HEK293 (cell line): Measurements from ENCODE around the gene PFDN6.

Source experiments
- CTCF ChIA-PET: fragments of 350-600 bp; formaldehyde crosslinking; extraction: SDS; loops from one replicate; lab custom pipeline; 2021; ENCODE audit warnings: antibody characterized with exemption; lab: Yijun Ruan, JAX
- POLR2A ChIA-PET: fragments of 300-600 bp; formaldehyde crosslinking; extraction: SDS; loops from one replicate; lab custom pipeline; 2020; ENCODE audit warnings: antibody characterized with exemption, inconsistent platforms; lab: Yijun Ruan, JAX
- H3K27ac ChIP-seq: fragments of 200-500 bp; sonication (Bioruptor generic); 2 replicates; pipeline ENCODE4 v1.5.1; 2014; ENCODE audit warnings: low read depth, low read length, control low read depth, inconsistent platforms; ENCODE audit errors: extremely low read depth
- H3K36me3 ChIP-seq, 2 experiments: fragments of 200-500 bp in 1 of 2; sonication (Bioruptor generic) in 1 of 2; 1 replicate in 1 of 2; 2 replicates in 1 of 2; pipeline ENCODE4 v1.5.1; 2014 to 2017; ENCODE audit warnings: inconsistent platforms in 2 of 2, low read length in 2 of 2; ENCODE audit not compliant: control insufficient read depth in 2 of 2, insufficient read depth in 1 of 2
- H3K4me1 ChIP-seq: fragments of 200-500 bp; sonication (Bioruptor generic); 2 replicates; pipeline ENCODE4 v1.5.1; 2014; ENCODE audit warnings: mild to moderate bottlenecking, low read length, inconsistent platforms; ENCODE audit not compliant: control insufficient read depth, insufficient read depth
- H3K4me3 ChIP-seq: 2 replicates; pipeline ENCODE4 v1.5.1; 2011; ENCODE audit warnings: low read depth, mild to moderate bottlenecking, control low read depth, low read length, moderate library complexity
- H3K9me3 ChIP-seq: fragments of 200-500 bp; sonication (Bioruptor generic); 2 replicates; pipeline ENCODE4 v1.5.1; 2014; ENCODE audit warnings: low read depth, low read length, inconsistent platforms; ENCODE audit not compliant: control insufficient read depth, insufficient read depth
- EGR2 ChIP-seq: fragments of 450-650 bp; formaldehyde crosslinking; IDR thresholded peaks from 2 replicates; pipeline ENCODE4 v1.5.1; 2016; ENCODE audit warnings: low read depth, missing biosample characterization, missing genetic modification characterization
- GFI1B ChIP-seq: fragments of 450-650 bp; formaldehyde crosslinking; IDR thresholded peaks from 2 replicates; pipeline ENCODE4 v1.5.1; 2016; ENCODE audit warnings: missing biosample characterization, missing genetic modification characterization
- TSHZ1 ChIP-seq: fragments of 450-650 bp; formaldehyde crosslinking; IDR thresholded peaks from 2 replicates; pipeline ENCODE4 v1.5.1; 2016; ENCODE audit warnings: missing biosample characterization, missing genetic modification characterization, borderline replicate concordance
- ZBTB20 ChIP-seq: fragments of 450-650 bp; formaldehyde crosslinking; IDR thresholded peaks from 2 replicates; pipeline ENCODE4 v1.5.1; 2016; ENCODE audit warnings: missing biosample characterization, missing genetic modification characterization
- ZBTB8A ChIP-seq: fragments of 450-650 bp; formaldehyde crosslinking; IDR thresholded peaks from 2 replicates; pipeline ENCODE4 v1.5.1; 2016; ENCODE audit warnings: missing biosample characterization, missing genetic modification characterization
- ZIC2 ChIP-seq: fragments of 450-650 bp; formaldehyde crosslinking; IDR thresholded peaks from 2 replicates; pipeline ENCODE4 v1.5.1; 2016; ENCODE audit warnings: missing biosample characterization, missing genetic modification characterization
- ZNF10 ChIP-seq: fragments of 450-650 bp; formaldehyde crosslinking; IDR thresholded peaks from 2 replicates; pipeline ENCODE4 v1.5.1; 2017; ENCODE audit warnings: missing biosample characterization, missing genetic modification characterization
- ZNF121 ChIP-seq: fragments of 450-650 bp; formaldehyde crosslinking; IDR thresholded peaks from 2 replicates; pipeline ENCODE4 v1.5.1; 2016; ENCODE audit warnings: missing biosample characterization, missing genetic modification characterization
- ZNF138 ChIP-seq: fragments of 450-650 bp; formaldehyde crosslinking; IDR thresholded peaks from 2 replicates; pipeline ENCODE4 v1.5.1; 2016; ENCODE audit warnings: missing biosample characterization, missing genetic modification characterization, borderline replicate concordance
- ZNF140 ChIP-seq: fragments of 450-650 bp; formaldehyde crosslinking; IDR thresholded peaks from 2 replicates; pipeline ENCODE4 v1.5.1; 2016; ENCODE audit warnings: missing biosample characterization, missing genetic modification characterization
- ZNF18 ChIP-seq: fragments of 450-650 bp; formaldehyde crosslinking; IDR thresholded peaks from 2 replicates; pipeline ENCODE4 v1.5.1; 2016; ENCODE audit warnings: missing biosample characterization, missing genetic modification characterization
- ZNF214 ChIP-seq: fragments of 450-650 bp; formaldehyde crosslinking; IDR thresholded peaks from 2 replicates; pipeline ENCODE4 v1.5.1; 2017; ENCODE audit warnings: missing biosample characterization, mild to moderate bottlenecking, missing genetic modification characterization, borderline replicate concordance
- ZNF239 ChIP-seq: fragments of 450-650 bp; formaldehyde crosslinking; IDR thresholded peaks from 2 replicates; pipeline ENCODE4 v1.5.1; 2016; ENCODE audit warnings: missing biosample characterization, missing genetic modification characterization
- ZNF24 ChIP-seq: fragments of 450-650 bp; formaldehyde crosslinking; IDR thresholded peaks from 2 replicates; pipeline ENCODE4 v1.5.1; 2016; ENCODE audit warnings: missing biosample characterization, missing genetic modification characterization
- ZNF311 ChIP-seq: fragments of 450-650 bp; formaldehyde crosslinking; IDR thresholded peaks from 2 replicates; pipeline ENCODE4 v1.5.1; 2017; ENCODE audit warnings: missing biosample characterization, missing genetic modification characterization, borderline replicate concordance
- ZNF324 ChIP-seq: fragments of 450-650 bp; formaldehyde crosslinking; IDR thresholded peaks from 2 replicates; pipeline ENCODE4 v1.5.1; 2016; ENCODE audit warnings: missing biosample characterization, missing genetic modification characterization
- ZNF354C ChIP-seq: fragments of 450-650 bp; formaldehyde crosslinking; IDR thresholded peaks from 2 replicates; pipeline ENCODE4 v1.5.1; 2016; ENCODE audit warnings: missing biosample characterization, missing genetic modification characterization, low read depth, borderline replicate concordance
- ZNF366 ChIP-seq: fragments of 450-650 bp; formaldehyde crosslinking; conservative IDR thresholded peaks from 2 replicates; pipeline ENCODE4 v1.5.1; 2016; ENCODE audit warnings: missing biosample characterization, missing genetic modification characterization
- ZNF391 ChIP-seq: fragments of 450-650 bp; formaldehyde crosslinking; IDR thresholded peaks from 2 replicates; pipeline ENCODE4 v1.5.1; 2016; ENCODE audit warnings: low read depth, missing biosample characterization, missing genetic modification characterization, borderline replicate concordance
- ZNF416 ChIP-seq: fragments of 450-650 bp; formaldehyde crosslinking; IDR thresholded peaks from 2 replicates; pipeline ENCODE4 v1.5.1; 2016; ENCODE audit warnings: missing biosample characterization, missing genetic modification characterization
- ZNF449 ChIP-seq: fragments of 450-650 bp; formaldehyde crosslinking; IDR thresholded peaks from 2 replicates; pipeline ENCODE4 v1.5.1; 2017; ENCODE audit warnings: missing biosample characterization, mild to moderate bottlenecking, missing genetic modification characterization, moderate library complexity
- ZNF48 ChIP-seq: fragments of 450-650 bp; formaldehyde crosslinking; IDR thresholded peaks from 2 replicates; pipeline ENCODE4 v1.5.1; 2016; ENCODE audit warnings: missing biosample characterization, missing genetic modification characterization
- ZNF488 ChIP-seq: fragments of 450-650 bp; formaldehyde crosslinking; IDR thresholded peaks from 2 replicates; pipeline ENCODE4 v1.5.1; 2016; ENCODE audit warnings: missing biosample characterization, missing genetic modification characterization
- ZNF521 ChIP-seq: fragments of 450-650 bp; formaldehyde crosslinking; IDR thresholded peaks from 2 replicates; pipeline ENCODE4 v1.5.1; 2017; ENCODE audit warnings: missing biosample characterization, mild to moderate bottlenecking, missing genetic modification characterization
- ZNF544 ChIP-seq: fragments of 450-650 bp; formaldehyde crosslinking; IDR thresholded peaks from 2 replicates; pipeline ENCODE4 v1.5.0; 2017; ENCODE audit warnings: missing biosample characterization, missing genetic modification characterization
- ZNF548 ChIP-seq: fragments of 450-650 bp; formaldehyde crosslinking; IDR thresholded peaks from 2 replicates; pipeline ENCODE4 v1.5.1; 2016; ENCODE audit warnings: missing biosample characterization, missing genetic modification characterization
- ZNF555 ChIP-seq: fragments of 450-650 bp; formaldehyde crosslinking; conservative IDR thresholded peaks from 2 replicates; pipeline ENCODE4 v1.5.1; 2017; ENCODE audit warnings: missing biosample characterization, mild to moderate bottlenecking, missing genetic modification characterization, inconsistent platforms
- ZNF624 ChIP-seq: fragments of 450-650 bp; formaldehyde crosslinking; IDR thresholded peaks from 2 replicates; pipeline ENCODE4 v1.5.1; 2017; ENCODE audit warnings: missing biosample characterization, missing genetic modification characterization
- ZNF645 ChIP-seq: fragments of 450-650 bp; formaldehyde crosslinking; IDR thresholded peaks from 2 replicates; pipeline ENCODE4; 2016; ENCODE audit warnings: missing biosample characterization, missing genetic modification characterization

The PFDN6 gene

GRCh38 chr6:33313105-33313708 lies 23.8 kb downstream of the PFDN6 start:
- Histone ChIP-seq H3K4me1 (peaks cover 5% of the 10 kb centered on the region), H3K27ac (peak overlapping the region; percentile 79), H3K9me3 (no peaks in the 10 kb centered on the region), H3K36me3 (peaks cover 0 to 10% of the 10 kb centered on the region in 2 experiments; a peak in 2 of 3 replicates), H3K4me3 (peak overlapping the region; percentile 61)
- POLR2A ChIA-PET = interaction anchor here (0.9 to 5.0 kb wide), 14 partner anchors 9 to 341 kb away, joined by 3 to 50 read pairs (median 8); partner anchors contain the start of genes B3GALT4, PFDN6, RGL2 and RPS18
- CTCF ChIA-PET = interaction anchor here (0.7 to 7.0 kb wide), 11 partner anchors 11 to 78 kb away, joined by 3 to 53 read pairs (median 8); partner anchors contain the start of genes B3GALT4 and RGL2
- TF ChIP-seq ZNF10 (tag by site-specific recombination) = no peak
- TF ChIP-seq TSHZ1 (tag by site-specific recombination) = 0 out of 2 replicates have a peak, but pooled peaks have one; percentile 9
- no peak for TF ChIP-seq ZNF548
- no peak for TF ChIP-seq ZNF555 (tag by site-specific recombination)
- TF ChIP-seq ZNF138 (tag by site-specific recombination) = no peak
- TF ChIP-seq ZNF48 (tag by site-specific recombination) = no peak
- TF ChIP-seq ZNF521 (tag by site-specific recombination) = no peak
- TF ChIP-seq ZNF24 (tag by site-specific recombination) = no peak
- TF ChIP-seq ZNF324 (tag by site-specific recombination) = no peak
- TF ChIP-seq ZNF121 (tag by site-specific recombination) = no peak
- no peak for TF ChIP-seq ZNF140 (tag by site-specific recombination)
- TF ChIP-seq ZNF645 (tag by site-specific recombination) = no peak
- no peak for TF ChIP-seq ZNF366 (tag by site-specific recombination)
- no peak for TF ChIP-seq ZNF449 (tag by site-specific recombination)
- TF ChIP-seq ZNF18 (tag by site-specific recombination) = no peak
- TF ChIP-seq ZBTB20 (tag by site-specific recombination) = no peak
- 0 out of 2 replicates have a peak, but pooled peaks have one; percentile 29 for TF ChIP-seq ZNF391 (tag by site-specific recombination)
- TF ChIP-seq ZNF488 (tag by site-specific recombination) = no peak
- no peak for TF ChIP-seq ZNF544 (tag by site-specific recombination)
- no peak for TF ChIP-seq ZNF239
- TF ChIP-seq ZIC2 (tag by site-specific recombination) = peak; percentile 92
- TF ChIP-seq ZNF624 = no peak
- no peak for TF ChIP-seq ZNF354C
- TF ChIP-seq EGR2 (tag by site-specific recombination) = peak; percentile 81
- TF ChIP-seq ZBTB8A (tag by site-specific recombination) = peak; percentile 37; the same call in 1 of the 2 replicates
- no peak for TF ChIP-seq GFI1B
- no peak for TF ChIP-seq ZNF311 (tag by site-specific recombination)
- TF ChIP-seq ZNF416 = no peak
- no peak for TF ChIP-seq ZNF214 (tag by site-specific recombination)
